Kidney epithelial cell (primary cell): ENCODE measurements around the gene DUSP5. TPM values are rescaled to one million over a fixed set of nuclear protein-coding genes. Genes with fewer than 3 reads are reported as not detected.
A peak's percentile ranks its signal among the peaks of the same experiment; 100 is the strongest.

ENCODE experiments used
- DNase-seq: peaks from one replicate; pipeline ENCODE4 v3.0.0-alpha.2; 2010; ENCODE audit warnings: low read depth
- H3K27me3 ChIP-seq: 2 replicates; pipeline ENCODE4 v1.6.0; 2011; ENCODE audit warnings: low read length; ENCODE audit not compliant: control insufficient read depth, insufficient read depth
- H3K36me3 ChIP-seq: 2 replicates; pipeline ENCODE4 v1.5.1; 2011; ENCODE audit warnings: low read length; ENCODE audit not compliant: control insufficient read depth, insufficient read depth
- H3K4me3 ChIP-seq: 2 replicates; pipeline ENCODE4 v1.5.1; 2011; ENCODE audit warnings: low read depth, mild to moderate bottlenecking, control low read depth, low read length
- total RNA-seq: library from RNA; depleted of rRNA; stranded (reverse); fragments of >200 nt; gene quantifications from 2 replicates; pipeline ENCODE4 v1.2.3, GENCODE V29; 2015
- TF ChIP-seq, protein P1 (sequence below): IDR thresholded peaks from 2 replicates; pipeline ENCODE4 v1.5.1; 2011; ENCODE audit warnings: mild to moderate bottlenecking, moderate library complexity, low read length, control low read depth, inconsistent platforms; ENCODE audit not compliant: insufficient read depth, poor library complexity, severe bottlenecking

The DUSP5 gene, protein sequence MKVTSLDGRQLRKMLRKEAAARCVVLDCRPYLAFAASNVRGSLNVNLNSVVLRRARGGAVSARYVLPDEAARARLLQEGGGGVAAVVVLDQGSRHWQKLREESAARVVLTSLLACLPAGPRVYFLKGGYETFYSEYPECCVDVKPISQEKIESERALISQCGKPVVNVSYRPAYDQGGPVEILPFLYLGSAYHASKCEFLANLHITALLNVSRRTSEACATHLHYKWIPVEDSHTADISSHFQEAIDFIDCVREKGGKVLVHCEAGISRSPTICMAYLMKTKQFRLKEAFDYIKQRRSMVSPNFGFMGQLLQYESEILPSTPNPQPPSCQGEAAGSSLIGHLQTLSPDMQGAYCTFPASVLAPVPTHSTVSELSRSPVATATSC
- total RNA-seq: 88.4 and 103 TPM in 2 replicates

DNA sequence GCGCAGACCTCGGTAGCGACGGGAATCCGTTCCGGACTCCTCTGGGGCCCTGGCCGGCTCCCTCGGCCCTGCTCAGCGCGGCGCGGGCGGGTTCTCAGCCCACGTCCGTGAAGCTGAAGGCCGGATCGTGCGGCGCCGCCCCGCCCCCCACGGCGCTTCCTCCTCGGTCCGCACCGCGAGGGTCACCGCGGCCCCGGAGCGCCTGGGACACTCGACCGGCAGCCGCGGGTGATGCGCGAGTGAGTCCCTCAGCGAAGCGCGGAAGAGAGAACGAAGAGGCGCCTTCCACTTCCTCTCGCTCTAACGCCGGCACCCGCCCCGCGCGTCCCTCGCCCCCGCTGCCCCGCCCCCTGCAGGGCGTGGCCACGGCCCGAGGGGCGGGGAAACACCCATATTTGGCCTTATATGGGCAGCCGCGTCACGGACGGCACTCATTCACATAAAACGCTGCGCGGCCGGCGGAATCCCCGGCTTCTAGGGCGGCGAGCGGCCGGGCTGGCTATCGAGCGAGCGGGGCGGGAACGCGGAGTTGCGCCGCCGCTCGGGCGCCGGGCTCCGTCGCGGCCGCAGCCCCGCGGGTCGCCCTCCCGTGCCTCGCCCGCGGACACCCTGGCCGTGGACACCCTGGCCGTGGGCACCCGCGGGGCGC, at the start of gene DUSP5:
TSS of gene DUSP5 (plus strand) at position 470 of the 649 bp plus-strand sequence. CDS start 215 bp downstream, outside the sequence.
- peak; percentile 55 for DNase-seq
- no peaks in the 10 kb centered on the region for H3K36me3 ChIP-seq
- TF ChIP-seq, protein P1, sequence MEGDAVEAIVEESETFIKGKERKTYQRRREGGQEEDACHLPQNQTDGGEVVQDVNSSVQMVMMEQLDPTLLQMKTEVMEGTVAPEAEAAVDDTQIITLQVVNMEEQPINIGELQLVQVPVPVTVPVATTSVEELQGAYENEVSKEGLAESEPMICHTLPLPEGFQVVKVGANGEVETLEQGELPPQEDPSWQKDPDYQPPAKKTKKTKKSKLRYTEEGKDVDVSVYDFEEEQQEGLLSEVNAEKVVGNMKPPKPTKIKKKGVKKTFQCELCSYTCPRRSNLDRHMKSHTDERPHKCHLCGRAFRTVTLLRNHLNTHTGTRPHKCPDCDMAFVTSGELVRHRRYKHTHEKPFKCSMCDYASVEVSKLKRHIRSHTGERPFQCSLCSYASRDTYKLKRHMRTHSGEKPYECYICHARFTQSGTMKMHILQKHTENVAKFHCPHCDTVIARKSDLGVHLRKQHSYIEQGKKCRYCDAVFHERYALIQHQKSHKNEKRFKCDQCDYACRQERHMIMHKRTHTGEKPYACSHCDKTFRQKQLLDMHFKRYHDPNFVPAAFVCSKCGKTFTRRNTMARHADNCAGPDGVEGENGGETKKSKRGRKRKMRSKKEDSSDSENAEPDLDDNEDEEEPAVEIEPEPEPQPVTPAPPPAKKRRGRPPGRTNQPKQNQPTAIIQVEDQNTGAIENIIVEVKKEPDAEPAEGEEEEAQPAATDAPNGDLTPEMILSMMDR: no peak

GRCh38 chr10:110448682-110449418, 48.9 kb upstream of the DUSP5 start:
- Histone ChIP-seq H3K27me3 (no peaks in the 10 kb centered on the region), H3K36me3 (no peaks in the 10 kb centered on the region), H3K4me3 (no peak overlapping the region)
- TF ChIP-seq, protein P1: no peak
- no peak for DNase-seq

More for the DNA sequence above, at the start of gene DUSP5:
- Histone ChIP-seq H3K4me3 (peak within 1 kb of the TSS; percentile 64), H3K27me3 (no peaks in the 10 kb centered on the region)

DNA sequence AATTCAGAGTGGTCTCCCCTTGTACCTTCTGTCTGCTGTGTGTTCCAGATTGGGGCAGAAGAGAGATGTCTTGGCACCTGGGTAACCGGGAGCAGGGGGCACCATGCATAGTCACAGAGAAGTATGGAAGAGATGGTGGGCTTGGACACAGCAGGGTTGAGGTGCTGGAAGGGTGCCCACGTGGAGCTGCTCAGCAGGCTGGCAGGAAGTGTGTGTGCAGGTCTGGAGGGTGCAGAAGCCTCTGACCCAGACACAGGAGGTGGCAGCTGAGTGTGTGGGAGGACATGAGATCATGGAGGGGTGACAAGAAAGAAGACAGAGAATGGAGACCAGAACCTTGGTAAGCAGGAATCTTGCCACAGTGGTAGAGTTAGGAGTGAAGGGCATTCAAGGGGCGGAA, 42.3 kb upstream of the DUSP5 start:
- H3K27me3 ChIP-seq: no peaks in the 10 kb centered on the region
- TF ChIP-seq, protein P1: no peak
- no peak overlapping the region for H3K4me3 ChIP-seq
- no peak for DNase-seq
- H3K36me3 ChIP-seq: no peaks in the 10 kb centered on the region

- H3K27me3 ChIP-seq: no peaks in the 10 kb centered on the region
- TF ChIP-seq, protein P1: no peak
- no peak for DNase-seq
- H3K36me3 ChIP-seq: no peaks in the 10 kb centered on the region
- H3K4me3 ChIP-seq: no peak overlapping the region
These were observed 41.7 kb upstream of the DUSP5 start for GRCh38 chr10:110456046-110456445.

- TF ChIP-seq, protein P1: no peak
- no peak for DNase-seq
These were observed 41.1 kb upstream of the DUSP5 start for GRCh38 chr10:110456523-110457091.

More at GRCh38 chr10:110456523-110457091, 41.1 kb upstream of the DUSP5 start:
- no peaks in the 10 kb centered on the region for H3K36me3 ChIP-seq
- H3K27me3 ChIP-seq: no peaks in the 10 kb centered on the region
- no peak overlapping the region for H3K4me3 ChIP-seq
